ENCODE data around the gene ZCWPW2.

Gene ZCWPW2

GRCh38 chr3:28575100-28575745 is 226.7 kb downstream of the ZCWPW2 start:
- DNase-seq (ENCODE audit: low read depth, low spot score): no peak

Measured in smooth muscle cell of the brain vasculature (primary cell).